Measurements from ENCODE around the gene AFMID. TPM values are rescaled to one million over a fixed set of nuclear protein-coding genes. Genes with fewer than 3 reads are reported as not detected.

AFMID gene
- total RNA-seq, 1 experiment from 2014 or later, result 45.1 TPM

- TF ChIP-seq CTCF (IDR thresholded peaks at IDR 0.05) (no peak), STAT6 (CRISPR knock-in tag; conservative IDR thresholded peaks at IDR 0.05; ENCODE audit: low read depth) (no peak), ZMAT4 (CRISPR knock-in tag; IDR thresholded peaks at IDR 0.05) (no peak), ZNF232 (CRISPR knock-in tag; IDR thresholded peaks at IDR 0.05) (no peak), RORB (CRISPR knock-in tag; IDR thresholded peaks at IDR 0.05) (no peak), HMGXB4 (CRISPR knock-in tag; IDR thresholded peaks at IDR 0.05) (peak; percentile 94), PRDM15 (CRISPR knock-in tag; IDR thresholded peaks at IDR 0.05) (peak; percentile 21; the same call in 1 of the 2 replicates), ZNF416 (CRISPR knock-in tag; IDR thresholded peaks at IDR 0.05) (no peak), GABPB1 (CRISPR knock-in tag; IDR thresholded peaks at IDR 0.05) (peak; percentile 72)
Measured at GRCh38 chr17:78253946-78254672, 66.9 kb downstream of the AFMID start (continued).

GRCh38 chr17:78255029-78255656 lies 68.0 kb downstream of the AFMID start:
- Mint-ChIP-seq H3K4me1 (peaks cover 28% of the 10 kb centered on the region), H3K4me3 (peak overlapping the region; percentile 74), H3K27ac (no peak overlapping the region), H3K36me3 (no peaks in the 10 kb centered on the region), H3K9me3 (no peaks in the 10 kb centered on the region), H3K27me3 (ENCODE audit: low read depth) (no peaks in the 10 kb centered on the region)
- no peak for DNase-seq (ENCODE audit: low spot score)
- CTCF ChIA-PET, result interaction anchor here (0.9 to 4.1 kb wide), 9 partner anchors 14 to 167 kb away, joined by 3 to 17 read pairs (median 3); partner anchors contain the start of gene BIRC5
- POLR2A ChIA-PET, result interaction anchor here (0.7 to 1.0 kb wide), 2 partner anchors 43 to 297 kb away, joined by 3 to 4 read pairs; partner anchors contain the start of gene TNRC6C
- ATAC-seq, result no peak
- no peak for TF ChIP-seq ERG (CRISPR knock-in tag; IDR thresholded peaks at IDR 0.05)
- no peak for TF ChIP-seq FOXK1 (CRISPR knock-in tag; IDR thresholded peaks at IDR 0.05)
- no peak for TF ChIP-seq E2F4 (CRISPR knock-in tag; IDR thresholded peaks at IDR 0.05; ENCODE audit: borderline replicate concordance, low read depth)
- no peak for TF ChIP-seq FOXJ3 (CRISPR knock-in tag; IDR thresholded peaks at IDR 0.05; ENCODE audit: borderline replicate concordance)
- TF ChIP-seq PREB (CRISPR knock-in tag; IDR thresholded peaks at IDR 0.05; ENCODE audit: borderline replicate concordance), result no peak
- no peak for TF ChIP-seq IRF1 (CRISPR knock-in tag; IDR thresholded peaks at IDR 0.05)
- no peak for TF ChIP-seq NR2C2 (CRISPR knock-in tag; IDR thresholded peaks at IDR 0.05)
- TF ChIP-seq SMAD4 (CRISPR knock-in tag; IDR thresholded peaks at IDR 0.05), result no peak
- no peak for TF ChIP-seq JAZF1 (CRISPR knock-in tag; IDR thresholded peaks at IDR 0.05)
- no peak for TF ChIP-seq IRF2 (CRISPR knock-in tag; IDR thresholded peaks at IDR 0.05; ENCODE audit: borderline replicate concordance, low read depth)
